OCI-LY1 (cell line): ENCODE data around the gene WDR62.

Experiments used
- H2AFZ ChIP-seq: fragments of 200-600 bp; sonication (generic), shearing (Covaris generic); 2 replicates; pipeline ENCODE4 v1.6.0; 2014; ENCODE audit warnings: antibody characterized with exemption, mild to moderate bottlenecking, low read length
- H3F3A ChIP-seq: fragments of 200-600 bp; sonication (generic), shearing (Covaris generic); 2 replicates; pipeline ENCODE4 v1.6.0; 2014; ENCODE audit warnings: mild to moderate bottlenecking, antibody characterized with exemption, low read length, moderate library complexity; ENCODE audit not compliant: insufficient read depth
- H3K27ac ChIP-seq: fragments of 200-600 bp; sonication (generic); 2 replicates; pipeline ENCODE4 v1.5.1; 2014; ENCODE audit warnings: low read length, mixed run types, mild to moderate bottlenecking, low read depth; ENCODE audit not compliant: poor library complexity, severe bottlenecking
- H3K27me3 ChIP-seq: fragments of 200-600 bp; sonication (generic); 2 replicates; pipeline ENCODE4 v1.6.0; 2014; ENCODE audit warnings: antibody characterized with exemption, mild to moderate bottlenecking, low read length, moderate library complexity; ENCODE audit not compliant: insufficient read depth
- H3K36me3 ChIP-seq: fragments of 200-600 bp; sonication (generic); 2 replicates; pipeline ENCODE4 v1.6.1; 2014; ENCODE audit warnings: mild to moderate bottlenecking, antibody characterized with exemption, low read length, moderate library complexity, mixed read lengths; ENCODE audit not compliant: insufficient read depth
- H3K4me1 ChIP-seq: fragments of 200-600 bp; sonication (generic); 2 replicates; pipeline ENCODE4 v1.5.1; 2014; ENCODE audit warnings: mild to moderate bottlenecking, low read length, moderate library complexity; ENCODE audit not compliant: insufficient read depth, severe bottlenecking
- H3K4me2 ChIP-seq: fragments of 200-600 bp; sonication (generic), shearing (Covaris generic); 2 replicates; pipeline ENCODE4 v1.6.1; 2014; ENCODE audit warnings: low read length
- H3K4me3 ChIP-seq: fragments of 200-600 bp; sonication (generic); 2 replicates; pipeline ENCODE4 v1.5.1; 2014; ENCODE audit warnings: low read length, low read depth, mild to moderate bottlenecking, mixed read lengths; ENCODE audit not compliant: poor library complexity, severe bottlenecking
- H3K79me2 ChIP-seq: fragments of 200-600 bp; shearing (Covaris generic); 2 replicates; pipeline ENCODE4 v1.6.1; 2016; ENCODE audit warnings: mixed run types, low read length, mixed read lengths; ENCODE audit not compliant: insufficient read depth
- H3K9ac ChIP-seq: fragments of 200-600 bp; sonication (generic), shearing (Covaris generic); 2 replicates; pipeline ENCODE4 v1.6.1; 2014; ENCODE audit warnings: mild to moderate bottlenecking, low read length, mixed read lengths
- H3K9me2 ChIP-seq: fragments of 200-600 bp; sonication (generic), shearing (Covaris generic); 2 replicates; pipeline ENCODE4 v1.6.1; 2014; ENCODE audit warnings: low read depth, mild to moderate bottlenecking, low read length, mixed read lengths
- H3K9me3 ChIP-seq: fragments of 200-600 bp; shearing (Covaris generic); 2 replicates; pipeline ENCODE4 v1.6.1; 2014; ENCODE audit warnings: low read length, mixed read lengths
- H4K20me1 ChIP-seq: fragments of 200-600 bp; sonication (generic), shearing (Covaris generic); 2 replicates; pipeline ENCODE4 v1.6.0; 2016; ENCODE audit warnings: mild to moderate bottlenecking, low read length; ENCODE audit not compliant: insufficient read depth
- EZH2 ChIP-seq: fragments of 200-600 bp; sonication (generic), shearing (Covaris generic); IDR thresholded peaks from 2 replicates; pipeline ENCODE4 v1.8.0; 2017; ENCODE audit warnings: borderline replicate concordance, mixed run types, mild to moderate bottlenecking, antibody characterized with exemption, low read length, moderate library complexity, mixed read lengths
- TF ChIP-seq, protein P1 (sequence below): fragments of 200-600 bp; sonication (generic), shearing (Covaris generic); IDR thresholded peaks from 2 replicates; pipeline ENCODE4 v1.5.1; 2017; ENCODE audit warnings: mild to moderate bottlenecking, antibody characterized with exemption, low read length, moderate library complexity, mixed read lengths

The WDR62 gene

DNA sequence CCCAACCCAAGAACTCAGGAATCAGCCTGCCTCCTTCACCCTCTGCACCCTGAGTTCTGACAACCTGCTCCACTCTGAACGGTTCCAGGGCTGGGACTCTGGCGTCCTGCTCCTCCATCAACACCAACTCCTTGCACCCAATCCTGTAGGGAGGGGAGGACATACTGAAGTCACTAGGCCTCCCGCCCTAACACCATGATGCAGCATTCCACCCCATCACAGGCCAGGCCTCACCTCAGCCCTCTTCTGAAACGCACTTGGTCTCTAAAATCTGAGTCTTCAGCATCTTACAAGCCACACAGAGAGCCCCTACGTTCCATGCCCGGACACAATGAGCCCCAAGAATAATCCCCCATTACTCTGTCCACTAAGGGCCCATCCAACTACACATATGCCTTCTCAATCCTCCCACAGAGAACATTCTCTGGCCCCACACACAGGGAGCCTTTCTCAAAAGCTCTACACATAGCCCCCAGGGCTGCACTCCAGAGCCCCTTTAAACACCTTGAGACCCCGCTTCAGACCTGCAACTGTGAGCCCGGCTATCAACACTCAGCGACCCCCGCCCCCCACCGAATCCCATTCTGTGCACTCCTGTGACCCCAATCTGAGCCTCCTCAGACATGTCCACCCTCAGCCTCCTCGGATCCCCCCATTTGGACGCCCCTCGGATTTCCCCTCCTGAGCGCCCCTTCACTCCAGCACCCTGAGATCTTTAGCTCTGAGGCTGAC is 41.3 kb upstream of the WDR62 start:
- H3K27ac ChIP-seq: no peak overlapping the region
- H3K4me2 ChIP-seq: peak overlapping the region; percentile 73
- H3K4me3 ChIP-seq: peak overlapping the region; percentile 71
- no peaks in the 10 kb centered on the region for H3K79me2 ChIP-seq
- H3K4me1 ChIP-seq: peaks cover 31% of the 10 kb centered on the region
- no peak for TF ChIP-seq EZH2
- TF ChIP-seq, protein P1, sequence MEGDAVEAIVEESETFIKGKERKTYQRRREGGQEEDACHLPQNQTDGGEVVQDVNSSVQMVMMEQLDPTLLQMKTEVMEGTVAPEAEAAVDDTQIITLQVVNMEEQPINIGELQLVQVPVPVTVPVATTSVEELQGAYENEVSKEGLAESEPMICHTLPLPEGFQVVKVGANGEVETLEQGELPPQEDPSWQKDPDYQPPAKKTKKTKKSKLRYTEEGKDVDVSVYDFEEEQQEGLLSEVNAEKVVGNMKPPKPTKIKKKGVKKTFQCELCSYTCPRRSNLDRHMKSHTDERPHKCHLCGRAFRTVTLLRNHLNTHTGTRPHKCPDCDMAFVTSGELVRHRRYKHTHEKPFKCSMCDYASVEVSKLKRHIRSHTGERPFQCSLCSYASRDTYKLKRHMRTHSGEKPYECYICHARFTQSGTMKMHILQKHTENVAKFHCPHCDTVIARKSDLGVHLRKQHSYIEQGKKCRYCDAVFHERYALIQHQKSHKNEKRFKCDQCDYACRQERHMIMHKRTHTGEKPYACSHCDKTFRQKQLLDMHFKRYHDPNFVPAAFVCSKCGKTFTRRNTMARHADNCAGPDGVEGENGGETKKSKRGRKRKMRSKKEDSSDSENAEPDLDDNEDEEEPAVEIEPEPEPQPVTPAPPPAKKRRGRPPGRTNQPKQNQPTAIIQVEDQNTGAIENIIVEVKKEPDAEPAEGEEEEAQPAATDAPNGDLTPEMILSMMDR: no peak
- no peak overlapping the region for H2AFZ ChIP-seq
- peak overlapping the region; percentile 74 for H3K9ac ChIP-seq
- no peaks in the 10 kb centered on the region; the same call in 1 of the 2 replicates for H3K36me3 ChIP-seq
- no peaks in the 10 kb centered on the region for H3F3A ChIP-seq
- H3K9me3 ChIP-seq: no peaks in the 10 kb centered on the region
- H3K9me2 ChIP-seq: no peaks in the 10 kb centered on the region
- peaks cover 4% of the 10 kb centered on the region; the same call in 1 of the 2 replicates for H3K27me3 ChIP-seq
- H4K20me1 ChIP-seq: no peaks in the 10 kb centered on the region

DNA sequence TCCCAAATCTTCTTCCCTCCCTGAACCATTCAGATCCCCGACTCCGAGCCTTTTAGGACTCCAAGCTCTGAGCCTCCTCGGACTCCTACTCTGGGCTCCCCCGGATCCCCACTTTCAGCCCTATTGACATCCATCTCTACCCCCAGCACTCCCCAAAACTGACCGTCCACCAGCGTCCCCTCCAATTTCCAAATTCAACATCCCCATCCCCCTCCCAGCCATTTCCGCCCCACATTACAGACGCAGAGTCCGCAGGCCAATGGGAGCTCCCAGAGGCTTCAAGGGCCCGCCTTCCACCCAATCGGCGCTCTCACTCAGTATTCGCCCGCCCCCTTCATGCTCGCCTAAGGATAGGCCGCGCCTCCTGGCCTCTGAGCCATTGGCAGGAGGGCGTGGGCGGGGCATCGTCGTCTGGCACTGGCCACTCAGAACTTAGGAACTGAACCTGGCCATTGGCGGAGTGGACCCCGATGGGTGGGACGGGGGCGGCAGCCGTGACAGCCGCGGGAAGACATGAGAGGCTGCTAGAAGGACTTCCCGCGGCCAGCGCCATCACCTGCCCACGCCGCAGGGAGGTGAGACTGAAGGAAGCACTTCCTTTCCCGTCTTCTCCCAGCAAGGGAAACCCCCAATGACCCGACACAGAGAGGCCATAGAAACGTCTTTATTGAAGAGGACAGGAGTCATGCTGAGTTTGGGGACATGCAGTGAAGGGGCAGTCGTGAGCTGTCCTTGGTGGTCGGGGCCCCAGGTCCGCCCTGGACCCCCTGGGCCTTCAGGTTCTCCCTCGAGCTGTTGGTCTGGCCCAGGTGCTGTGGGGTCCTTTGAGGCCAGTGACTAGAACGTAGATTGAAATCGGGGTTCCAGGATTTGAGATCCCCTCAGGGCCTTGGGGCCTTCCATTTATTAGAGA is 40.4 kb upstream of the WDR62 start, which contains the start of gene ALKBH6:
ALKBH6 (minus strand) TSS at position 202 of the 913 bp plus-strand sequence. CDS start 816 bp downstream, outside the sequence.
- TF ChIP-seq, protein P1: no peak
- TF ChIP-seq EZH2: no peak

DNA sequence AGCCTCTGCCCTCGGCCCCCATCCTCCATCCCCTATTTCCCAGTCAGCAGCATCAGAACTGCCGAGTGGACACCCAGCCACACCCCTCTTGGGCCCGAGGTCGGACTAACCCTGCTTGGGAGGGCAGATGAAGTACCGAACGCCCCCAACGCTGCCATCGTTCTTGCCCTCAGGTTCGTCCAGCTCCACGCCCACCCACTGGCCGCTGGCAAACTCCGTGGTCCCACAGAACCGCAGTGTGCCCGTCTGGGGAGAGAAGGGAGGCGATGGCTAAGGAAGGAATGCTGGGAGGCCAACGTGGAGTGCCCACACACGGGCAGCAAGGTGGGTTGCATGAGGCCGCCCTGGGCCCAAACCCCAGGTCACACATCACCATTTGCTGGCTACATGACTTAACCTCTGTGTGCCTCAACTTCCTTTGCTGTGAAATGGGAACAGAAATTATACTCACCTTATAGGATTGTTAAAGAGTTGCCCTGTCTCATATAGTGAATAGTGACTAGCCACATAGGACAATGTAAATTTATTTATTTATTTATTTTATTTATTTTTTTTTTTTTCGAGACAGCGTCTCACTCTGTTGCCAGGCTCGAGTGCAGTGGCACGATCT is 35.5 kb upstream of the WDR62 start:
- Histone ChIP-seq H3K79me2 (no peaks in the 10 kb centered on the region), H3K4me2 (no peak overlapping the region), H4K20me1 (no peaks in the 10 kb centered on the region), H2AFZ (no peak overlapping the region), H3K9me3 (no peaks in the 10 kb centered on the region), H3K4me3 (no peak overlapping the region), H3K27ac (no peak overlapping the region), H3K9ac (no peak overlapping the region), H3K9me2 (no peaks in the 10 kb centered on the region), H3K36me3 (peaks cover 7% of the 10 kb centered on the region), H3K27me3 (no peaks in the 10 kb centered on the region), H3F3A (no peaks in the 10 kb centered on the region), H3K4me1 (peaks cover 11% of the 10 kb centered on the region)
- TF ChIP-seq, protein P1: no peak
- no peak for TF ChIP-seq EZH2

More for the DNA sequence above, 40.4 kb upstream of the WDR62 start, which contains the start of gene ALKBH6:
- no peaks in the 10 kb centered on the region; the same call in 1 of the 2 replicates for H3K27me3 ChIP-seq
- no peaks in the 10 kb centered on the region for H4K20me1 ChIP-seq
- no peaks in the 10 kb centered on the region for H3K9me3 ChIP-seq
- H3K36me3 ChIP-seq: no peaks in the 10 kb centered on the region; the same call in 1 of the 2 replicates
- H3K27ac ChIP-seq: no peak within 1 kb of the TSS
- peak within 1 kb of the TSS; percentile 74 for H3K9ac ChIP-seq
- H3K4me3 ChIP-seq: peak within 1 kb of the TSS; percentile 71
- peaks cover 24% of the 10 kb centered on the region for H3K4me1 ChIP-seq
- no peaks in the 10 kb centered on the region for H3F3A ChIP-seq
- no peak within 1 kb of the TSS for H2AFZ ChIP-seq
- H3K79me2 ChIP-seq: no peaks in the 10 kb centered on the region
- no peaks in the 10 kb centered on the region for H3K9me2 ChIP-seq
- H3K4me2 ChIP-seq: peak within 1 kb of the TSS; percentile 73
